Measurements from ENCODE around the gene NCK2.

- no peak for TF ChIP-seq POLR2A (IDR thresholded peaks at IDR 0.05)
- no peak for TF ChIP-seq CTCF (IDR thresholded peaks at IDR 0.05)
Measured at GRCh38 chr2:105924271-105924670, 179.6 kb downstream of the NCK2 start.

Measured in thyroid gland (tissue), 4 donors.